IPS-18a (cell line): ENCODE data around the gene CENPT.

Experiments used
- H3K27ac ChIP-seq: one replicate; pipeline ENCODE4 v1.5.1; 2013; ENCODE audit warnings: low read length
- H3K27me3 ChIP-seq: one replicate; pipeline ENCODE4 v1.6.1; 2013; ENCODE audit warnings: mild to moderate bottlenecking, low read length; ENCODE audit not compliant: control insufficient read depth, insufficient read depth
- H3K36me3 ChIP-seq: one replicate; pipeline ENCODE4 v1.6.1; 2013; ENCODE audit warnings: low read depth, low read length; ENCODE audit not compliant: control insufficient read depth
- H3K4me1 ChIP-seq: one replicate; pipeline ENCODE4 v1.6.1; 2013; ENCODE audit warnings: low read depth, low read length; ENCODE audit not compliant: control insufficient read depth
- H3K4me3 ChIP-seq: one replicate; pipeline ENCODE4 v1.5.1; 2013; ENCODE audit warnings: low read length
- H3K9ac ChIP-seq: one replicate; pipeline ENCODE4 v1.6.1; 2013; ENCODE audit warnings: mild to moderate bottlenecking, low read length, moderate library complexity
- H3K9me3 ChIP-seq: one replicate; pipeline ENCODE4 v1.6.1; 2013; ENCODE audit warnings: low read depth, low read length; ENCODE audit not compliant: control insufficient read depth

CENPT gene

GRCh38 chr16:67847064-67847861 is at the start of gene CENPT:
CENPT (minus strand) TSS chr16:67847693; CDS start chr16:67833859, 13,834 bp downstream.
- Histone ChIP-seq H3K27ac (peak within 1 kb of the TSS; percentile 79), H3K27me3 (no peaks in the 10 kb centered on the region), H3K36me3 (peaks cover 4% of the 10 kb centered on the region), H3K9me3 (no peaks in the 10 kb centered on the region), H3K4me1 (peaks cover 31% of the 10 kb centered on the region), H3K9ac (peak within 1 kb of the TSS; percentile 90), H3K4me3 (peak within 1 kb of the TSS; percentile 79)

DNA sequence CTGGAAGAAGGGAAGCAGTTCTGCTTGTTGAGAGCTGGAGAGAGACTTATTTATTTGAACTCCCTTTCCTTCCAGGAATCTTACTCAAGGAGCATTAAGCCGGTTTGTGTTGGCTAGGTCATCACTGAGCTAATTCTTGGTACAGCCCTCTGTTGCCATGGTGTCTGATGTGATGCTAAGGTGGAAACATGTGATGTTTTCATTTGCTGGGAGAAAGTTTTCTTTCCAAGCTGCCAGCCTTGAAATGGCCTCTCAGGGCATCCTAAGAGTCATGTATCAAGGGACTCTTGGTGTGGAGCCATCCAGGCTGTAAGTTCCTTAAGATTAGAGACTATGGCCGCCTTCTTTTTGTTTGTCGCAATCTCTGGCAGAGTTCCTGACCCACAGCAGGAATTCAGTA is 49.7 kb upstream of the CENPT start:
- H3K4me3 ChIP-seq = no peak overlapping the region
- H3K4me1 ChIP-seq = peaks cover 9% of the 10 kb centered on the region
- H3K9ac ChIP-seq = no peak overlapping the region
- no peaks in the 10 kb centered on the region for H3K27me3 ChIP-seq
- no peaks in the 10 kb centered on the region for H3K36me3 ChIP-seq
- no peaks in the 10 kb centered on the region for H3K9me3 ChIP-seq
- no peak overlapping the region for H3K27ac ChIP-seq

DNA sequence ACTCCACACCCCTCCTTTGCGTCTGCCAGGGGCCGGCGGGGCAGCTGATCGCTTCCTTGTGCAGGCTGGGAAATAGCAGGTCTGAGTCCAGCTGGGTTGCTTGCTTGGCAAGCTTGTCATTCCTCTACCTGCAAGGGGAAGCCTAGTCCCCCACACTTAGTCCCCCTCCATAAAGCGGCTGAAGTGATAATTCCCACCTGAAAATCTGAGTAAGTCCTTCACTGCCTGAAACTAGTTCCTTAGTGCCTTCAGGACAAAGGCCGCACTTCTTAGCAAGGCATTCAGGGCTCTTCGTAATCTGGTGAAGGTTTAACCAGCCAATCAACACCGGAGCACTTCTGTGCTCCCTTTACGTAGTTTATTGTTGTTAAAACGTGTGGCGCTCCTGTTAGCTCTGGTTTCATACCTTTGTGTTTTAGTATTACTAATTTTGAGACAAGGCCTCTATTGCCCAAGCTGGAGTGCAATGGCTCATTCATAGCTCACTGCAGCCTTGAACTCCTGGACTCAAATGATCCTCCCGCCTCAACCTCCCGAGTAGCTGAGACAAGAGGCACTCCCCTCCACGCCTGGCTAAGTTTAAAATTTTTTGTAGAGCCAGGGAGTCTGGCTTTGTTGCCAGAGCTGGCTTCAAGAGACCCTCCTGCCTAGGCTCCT is 46.4 kb upstream of the CENPT start:
- H3K27ac ChIP-seq = peak overlapping the region; percentile 79
- no peaks in the 10 kb centered on the region for H3K27me3 ChIP-seq
- peak overlapping the region; percentile 95 for H3K4me3 ChIP-seq
- peak overlapping the region; percentile 94 for H3K9ac ChIP-seq
- H3K4me1 ChIP-seq = peaks cover 9% of the 10 kb centered on the region
- no peaks in the 10 kb centered on the region for H3K9me3 ChIP-seq
- H3K36me3 ChIP-seq = no peaks in the 10 kb centered on the region

DNA sequence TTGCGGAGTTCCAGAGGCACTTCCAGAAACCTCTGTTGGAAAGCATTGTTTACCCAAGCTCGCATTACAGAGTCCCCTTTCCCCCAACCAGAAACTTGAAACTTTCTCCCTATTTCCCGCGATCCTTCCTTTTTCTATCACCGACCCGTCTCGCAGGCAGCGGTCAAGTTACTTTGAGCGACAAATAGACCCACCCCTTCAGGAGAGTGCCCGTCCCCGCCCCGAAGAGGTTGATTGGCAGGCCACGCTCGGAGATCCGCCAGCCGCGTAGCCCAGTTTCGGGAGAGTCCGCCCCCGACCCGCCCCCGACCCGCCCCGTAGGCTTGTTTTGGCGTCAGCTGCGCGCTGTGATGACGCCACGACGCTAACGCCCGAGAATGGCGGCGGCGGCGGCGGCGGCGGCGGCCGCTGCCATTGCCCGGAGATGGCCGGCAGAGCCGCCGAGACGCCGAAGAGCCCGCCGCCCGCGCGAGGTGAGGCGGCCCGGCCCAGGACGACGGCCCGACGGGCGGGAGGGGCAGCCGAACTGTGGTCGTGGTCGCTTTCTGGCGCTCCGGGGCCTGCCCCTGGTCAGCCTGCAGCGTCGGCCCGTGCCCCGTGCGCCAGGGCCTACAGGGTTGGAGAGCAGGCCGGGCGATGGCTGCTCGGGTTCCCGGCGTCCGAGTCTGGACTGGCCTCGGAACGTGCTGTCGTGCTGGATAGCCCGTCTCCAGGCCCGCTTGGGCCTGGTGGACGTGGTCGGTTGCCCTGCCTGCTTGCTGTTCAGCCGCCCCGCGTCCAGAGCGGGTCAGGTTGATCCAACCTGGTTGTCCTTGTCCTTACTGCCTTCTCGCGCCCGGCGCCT is 45.6 kb upstream of the CENPT start, which contains the start of gene PSKH1:
Gene PSKH1 (plus strand): TSS at position 356 of the 844 bp plus-strand sequence. CDS start 15,496 bp downstream, outside the sequence.
- H3K9ac ChIP-seq = peak within 1 kb of the TSS; percentile 94
- H3K27me3 ChIP-seq = no peaks in the 10 kb centered on the region
- no peaks in the 10 kb centered on the region for H3K9me3 ChIP-seq
- peaks cover 9% of the 10 kb centered on the region for H3K4me1 ChIP-seq
- no peaks in the 10 kb centered on the region for H3K36me3 ChIP-seq
- H3K4me3 ChIP-seq = peak within 1 kb of the TSS; percentile 95
- H3K27ac ChIP-seq = peak within 1 kb of the TSS; percentile 79

GRCh38 chr16:67892375-67892774 is 44.9 kb upstream of the CENPT start:
- no peaks in the 10 kb centered on the region for H3K36me3 ChIP-seq
- H3K4me3 ChIP-seq = peak overlapping the region; percentile 65
- H3K9me3 ChIP-seq = no peaks in the 10 kb centered on the region
- H3K27me3 ChIP-seq = no peaks in the 10 kb centered on the region
- H3K27ac ChIP-seq = peak overlapping the region; percentile 11
- peak overlapping the region; percentile 65 for H3K9ac ChIP-seq
- H3K4me1 ChIP-seq = peaks cover 9% of the 10 kb centered on the region

GRCh38 chr16:67888331-67888730 is 40.8 kb upstream of the CENPT start:
- Histone ChIP-seq H3K27ac (no peak overlapping the region), H3K9ac (no peak overlapping the region), H3K9me3 (no peaks in the 10 kb centered on the region), H3K27me3 (no peaks in the 10 kb centered on the region), H3K4me1 (peaks cover 11% of the 10 kb centered on the region), H3K36me3 (peaks cover under 1% of the 10 kb centered on the region), H3K4me3 (no peak overlapping the region)

DNA sequence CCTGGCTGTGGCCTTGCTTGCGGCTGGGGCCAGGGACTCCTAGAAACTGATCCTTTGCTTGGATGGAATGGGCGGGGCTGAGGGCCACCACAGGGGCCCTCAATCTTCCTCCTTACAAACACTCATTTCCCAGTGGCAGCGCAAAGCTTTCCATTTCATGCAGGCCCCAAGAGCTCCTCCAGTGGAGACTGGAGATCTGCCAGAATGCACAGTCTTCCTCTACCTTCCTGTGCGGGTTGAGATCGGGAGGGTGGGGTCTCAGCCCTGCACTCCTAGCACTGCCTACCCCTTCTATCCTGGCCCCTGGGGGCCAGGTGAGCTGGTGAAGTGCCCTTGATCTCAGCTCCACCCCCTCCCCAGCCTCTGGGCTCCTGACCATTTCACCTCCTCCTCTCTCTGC is 38.9 kb upstream of the CENPT start:
- Histone ChIP-seq H3K9ac (no peak overlapping the region), H3K4me1 (peaks cover 7% of the 10 kb centered on the region), H3K9me3 (no peaks in the 10 kb centered on the region), H3K36me3 (peaks cover 20% of the 10 kb centered on the region), H3K4me3 (no peak overlapping the region), H3K27me3 (no peaks in the 10 kb centered on the region), H3K27ac (no peak overlapping the region)

DNA sequence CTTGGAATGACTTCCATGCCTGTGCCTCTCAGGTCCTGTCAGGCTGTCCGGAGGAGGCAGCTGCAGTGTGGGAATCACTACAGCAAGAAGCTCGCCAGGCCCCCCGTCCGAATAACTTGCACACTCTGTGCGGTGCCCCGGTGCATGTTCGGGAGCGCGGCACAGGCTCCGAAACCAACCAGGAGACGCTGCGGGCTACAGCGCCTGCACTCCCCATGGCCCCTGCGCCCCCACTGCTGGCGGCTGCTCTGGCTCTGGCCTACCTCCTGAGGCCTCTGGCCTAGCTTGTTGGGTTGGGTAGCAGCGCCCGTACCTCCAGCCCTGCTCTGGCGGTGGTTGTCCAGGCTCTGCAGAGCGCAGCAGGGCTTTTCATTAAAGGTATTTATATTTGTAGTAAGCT is 38.5 kb upstream of the CENPT start:
- H3K27ac ChIP-seq = no peak overlapping the region
- no peaks in the 10 kb centered on the region for H3K27me3 ChIP-seq
- no peaks in the 10 kb centered on the region for H3K9me3 ChIP-seq
- H3K4me3 ChIP-seq = no peak overlapping the region
- H3K9ac ChIP-seq = no peak overlapping the region
- H3K36me3 ChIP-seq = peaks cover 24% of the 10 kb centered on the region
- peaks cover 7% of the 10 kb centered on the region for H3K4me1 ChIP-seq

DNA sequence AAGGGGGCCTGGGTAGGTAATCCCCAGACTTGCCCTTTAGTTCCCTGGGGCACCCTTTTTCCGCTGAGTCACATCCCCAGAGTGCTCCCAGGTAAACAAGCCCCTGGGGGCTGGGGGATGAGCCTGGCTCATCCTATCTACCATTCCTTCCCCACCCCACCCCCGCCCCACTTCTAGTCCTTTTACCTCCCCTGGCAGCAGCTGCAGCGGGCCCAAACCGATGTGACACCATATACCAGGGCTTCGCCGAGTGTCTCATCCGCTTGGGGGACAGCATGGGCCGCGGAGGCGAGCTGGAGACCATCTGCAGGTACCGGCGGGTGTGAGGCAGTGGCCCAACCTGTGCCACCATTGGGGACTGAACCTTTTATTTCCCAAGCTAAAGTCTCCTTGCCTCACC is 38.1 kb upstream of the CENPT start:
- no peaks in the 10 kb centered on the region for H3K9me3 ChIP-seq
- peaks cover 28% of the 10 kb centered on the region for H3K36me3 ChIP-seq
- no peak overlapping the region for H3K4me3 ChIP-seq
- H3K27ac ChIP-seq = no peak overlapping the region
- H3K4me1 ChIP-seq = peaks cover 7% of the 10 kb centered on the region
- H3K27me3 ChIP-seq = no peaks in the 10 kb centered on the region
- H3K9ac ChIP-seq = no peak overlapping the region

DNA sequence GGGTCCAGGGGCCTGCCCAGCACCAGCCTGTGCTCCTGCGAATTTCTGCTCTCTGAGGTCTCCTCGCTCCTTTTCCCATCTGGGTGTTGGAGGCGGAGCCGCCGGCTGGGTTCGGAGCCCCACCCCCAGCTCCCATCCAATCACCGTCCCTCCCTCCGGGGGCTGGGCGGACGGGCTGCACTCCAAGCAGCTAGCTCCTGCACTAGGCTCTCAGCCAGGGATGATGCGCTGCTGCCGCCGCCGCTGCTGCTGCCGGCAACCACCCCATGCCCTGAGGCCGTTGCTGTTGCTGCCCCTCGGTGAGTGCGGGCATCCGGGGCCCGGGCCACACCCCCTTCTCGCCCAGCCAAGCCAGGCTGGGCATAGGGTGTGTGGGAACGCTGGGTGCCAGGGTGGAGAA is 37.2 kb upstream of the CENPT start, which contains the start of gene NRN1L:
Gene NRN1L (plus strand): TSS at position 202 of the 400 bp plus-strand sequence. CDS start 19 bp downstream, at position 221.
- H3K4me1 ChIP-seq = peaks cover 7% of the 10 kb centered on the region
- H3K27me3 ChIP-seq = no peaks in the 10 kb centered on the region
- H3K27ac ChIP-seq = no peak within 1 kb of the TSS
- H3K9me3 ChIP-seq = no peaks in the 10 kb centered on the region
- peak within 1 kb of the TSS; percentile 16 for H3K9ac ChIP-seq
- H3K4me3 ChIP-seq = peak within 1 kb of the TSS; percentile 46
- H3K36me3 ChIP-seq = peaks cover 34% of the 10 kb centered on the region

- Histone ChIP-seq H3K4me3 (no peak overlapping the region), H3K36me3 (peaks cover 42% of the 10 kb centered on the region), H3K27ac (no peak overlapping the region), H3K9me3 (no peaks in the 10 kb centered on the region), H3K27me3 (no peaks in the 10 kb centered on the region), H3K4me1 (peaks cover 7% of the 10 kb centered on the region), H3K9ac (no peak overlapping the region)
Measured at GRCh38 chr16:67883872-67884261, 36.4 kb upstream of the CENPT start.
